Activated B cell treated with CpG ODN at 0.5 μM for 24 hours (primary cell): Measurements from ENCODE around the gene OTUB2. TPM values are rescaled to one million over a fixed set of nuclear protein-coding genes. Genes with fewer than 3 reads are reported as not detected.
"Not testable (repeated sequence)": the region's sequence is repeated elsewhere in the genome, so short reads cannot be mapped to it uniquely, and the experiment has no call there.

ENCODE experiments used
- ATAC-seq: fragments of 200-7000 bp; cut with Tn5 transposase; one replicate; pipeline ENCODE4 v1.10.0; 2021; ENCODE audit warnings: low read depth, mild to moderate bottlenecking, moderate library complexity
- CTCF ChIA-PET: fragments of 350-600 bp; sonication (Branson Sonifier 250); formaldehyde crosslinking; loops from one replicate; lab custom pipeline; 2021; ENCODE audit warnings: antibody characterized with exemption; lab: Charles Lee
- POLR2A ChIA-PET: fragments of 350-600 bp; sonication (Branson Sonifier 250); formaldehyde crosslinking; loops from one replicate; lab custom pipeline; 2021; ENCODE audit warnings: antibody characterized with exemption; lab: Charles Lee
- DNase-seq: peaks from one replicate; pipeline ENCODE4 v3.0.0; 2022
- H3K27ac Mint-ChIP-seq: one replicate; pipeline ENCODE4 v1.8.0; 2020; ENCODE audit warnings: mixed read lengths
- H3K27me3 Mint-ChIP-seq: one replicate; pipeline ENCODE4 v1.8.0; 2021; ENCODE audit warnings: mixed read lengths
- H3K36me3 Mint-ChIP-seq: one replicate; pipeline ENCODE4 v1.8.0; 2021; ENCODE audit warnings: low read depth, mixed read lengths
- H3K4me1 Mint-ChIP-seq: one replicate; pipeline ENCODE4 v1.8.0; 2021; ENCODE audit warnings: mixed read lengths
- H3K4me3 Mint-ChIP-seq: one replicate; pipeline ENCODE4 v1.8.0; 2020; ENCODE audit warnings: mild to moderate bottlenecking, mixed read lengths
- H3K9me3 Mint-ChIP-seq: one replicate; pipeline ENCODE4 v1.8.0; 2020; ENCODE audit warnings: mixed read lengths
- intact Hi-C: fragments of 100-400 bp; cut with micrococcal nuclease; formaldehyde crosslinking; loops from one replicate; pipeline ENCODE4 v1.15.1; 2024
- total RNA-seq: library from RNA; stranded (reverse); gene quantifications from 2 replicates; pipeline ENCODE4 v1.2.3, GENCODE V29; 2022
- TF ChIP-seq, protein P1 (sequence below): fragments of 200-600 bp; IDR thresholded peaks from one replicate; pipeline ENCODE4 v1.8.0; 2022; ENCODE audit warnings: antibody characterized with exemption, mild to moderate bottlenecking

Gene OTUB2
- total RNA-seq, 1 donor from 2014 or later: not detected

DNA sequence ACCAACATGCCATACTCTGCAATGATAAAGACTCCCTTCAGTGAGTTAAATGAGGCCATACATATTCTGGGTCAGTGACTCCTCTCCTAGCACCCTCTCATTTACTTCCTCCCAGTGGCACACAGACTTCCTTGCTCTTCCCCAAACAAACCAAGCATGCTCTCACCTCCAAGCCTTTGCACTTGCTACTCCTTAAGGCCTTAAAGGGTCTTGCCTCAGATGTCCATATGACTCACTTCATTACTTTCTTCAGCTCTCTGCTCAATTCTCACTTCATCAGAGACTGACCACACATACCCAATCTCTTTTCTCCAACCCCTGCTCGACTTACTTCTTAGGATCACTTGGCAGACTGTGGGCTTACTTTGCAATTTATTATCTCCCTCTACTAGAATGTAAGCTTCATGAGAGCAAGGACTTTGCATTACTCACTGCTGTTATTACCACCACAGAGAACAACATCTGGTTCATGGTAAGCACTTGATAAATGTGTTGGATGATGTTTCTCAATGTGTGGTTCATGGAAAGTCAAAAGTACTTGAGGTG lies 32.1 kb downstream of the OTUB2 start:
- CTCF ChIA-PET: interaction anchor here (1.3 to 2.4 kb wide), 3 partner anchors 22 to 80 kb away, joined by 3 to 9 read pairs (median 3); no protein-coding TSS in a partner anchor
- Mint-ChIP-seq H3K9me3 (no peaks in the 10 kb centered on the region), H3K4me1 (peaks cover 21% of the 10 kb centered on the region), H3K27me3 (no peaks in the 10 kb centered on the region), H3K4me3 (no peak overlapping the region), H3K27ac (no peak overlapping the region), H3K36me3 (peaks cover 95% of the 10 kb centered on the region)
- POLR2A ChIA-PET: no interaction called here
- DNase-seq (no peak), ATAC-seq (no peak)
- TF ChIP-seq, protein P1, sequence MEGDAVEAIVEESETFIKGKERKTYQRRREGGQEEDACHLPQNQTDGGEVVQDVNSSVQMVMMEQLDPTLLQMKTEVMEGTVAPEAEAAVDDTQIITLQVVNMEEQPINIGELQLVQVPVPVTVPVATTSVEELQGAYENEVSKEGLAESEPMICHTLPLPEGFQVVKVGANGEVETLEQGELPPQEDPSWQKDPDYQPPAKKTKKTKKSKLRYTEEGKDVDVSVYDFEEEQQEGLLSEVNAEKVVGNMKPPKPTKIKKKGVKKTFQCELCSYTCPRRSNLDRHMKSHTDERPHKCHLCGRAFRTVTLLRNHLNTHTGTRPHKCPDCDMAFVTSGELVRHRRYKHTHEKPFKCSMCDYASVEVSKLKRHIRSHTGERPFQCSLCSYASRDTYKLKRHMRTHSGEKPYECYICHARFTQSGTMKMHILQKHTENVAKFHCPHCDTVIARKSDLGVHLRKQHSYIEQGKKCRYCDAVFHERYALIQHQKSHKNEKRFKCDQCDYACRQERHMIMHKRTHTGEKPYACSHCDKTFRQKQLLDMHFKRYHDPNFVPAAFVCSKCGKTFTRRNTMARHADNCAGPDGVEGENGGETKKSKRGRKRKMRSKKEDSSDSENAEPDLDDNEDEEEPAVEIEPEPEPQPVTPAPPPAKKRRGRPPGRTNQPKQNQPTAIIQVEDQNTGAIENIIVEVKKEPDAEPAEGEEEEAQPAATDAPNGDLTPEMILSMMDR: no peak
- intact Hi-C loops: no loop called here

DNA sequence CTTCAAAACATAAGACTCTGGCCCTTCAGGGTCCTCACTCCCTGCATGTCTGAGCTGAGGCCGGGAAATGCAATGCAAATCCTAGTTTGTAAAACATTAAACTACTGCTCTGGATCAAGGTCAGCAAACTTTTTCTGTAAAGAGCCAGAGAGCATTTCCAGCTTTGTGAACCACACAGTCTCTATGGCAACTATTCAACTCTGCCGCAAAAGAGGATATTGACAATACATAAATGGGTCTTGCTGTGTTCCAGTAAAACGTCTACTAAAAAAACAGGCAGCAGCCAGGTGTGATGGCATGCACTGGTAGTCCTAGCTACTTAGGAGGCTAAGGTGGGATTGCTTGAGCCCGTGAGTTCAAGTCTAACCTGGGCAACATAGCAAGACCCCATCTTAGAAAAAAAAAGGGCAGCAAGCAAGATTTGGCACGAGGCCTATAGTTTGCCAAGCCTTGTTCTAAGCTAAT lies 32.6 kb downstream of the OTUB2 start:
- ChIA-PET CTCF (interaction anchor here (1.3 to 2.4 kb wide), 2 partner anchors 23 to 79 kb away, joined by 3 to 9 read pairs; no protein-coding TSS in a partner anchor), POLR2A (no interaction called here)
- peaks cover 100% of the 10 kb centered on the region for H3K36me3 Mint-ChIP-seq
- no peak for DNase-seq
- no peak overlapping the region for H3K27ac Mint-ChIP-seq
- H3K27me3 Mint-ChIP-seq: no peaks in the 10 kb centered on the region
- no peak for ATAC-seq
- intact Hi-C loops: no loop called here
- no peaks in the 10 kb centered on the region for H3K9me3 Mint-ChIP-seq
- peaks cover 21% of the 10 kb centered on the region for H3K4me1 Mint-ChIP-seq
- H3K4me3 Mint-ChIP-seq: no peak overlapping the region
- TF ChIP-seq, protein P1: no peak

DNA sequence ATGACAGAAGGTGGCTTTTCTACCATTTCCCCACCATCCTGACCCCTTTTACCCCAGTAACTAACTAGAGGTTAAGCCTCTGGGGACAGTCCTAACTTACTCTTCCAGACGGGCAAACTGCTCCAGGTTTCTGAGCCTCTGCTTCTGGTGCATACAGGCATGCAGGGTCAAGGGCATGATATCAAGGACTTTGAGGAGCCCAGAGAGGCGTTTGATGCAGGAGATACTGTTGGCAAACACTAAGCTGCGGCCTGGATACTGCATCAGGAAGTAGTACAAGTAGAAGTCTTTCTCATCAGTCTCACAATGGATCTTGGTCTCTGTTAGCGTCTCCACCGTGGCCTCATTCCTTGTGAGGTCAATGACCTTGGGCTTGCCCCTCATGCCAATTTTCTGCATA lies 33.9 kb downstream of the OTUB2 start:
- DNase-seq: no peak
- ChIA-PET POLR2A (no interaction called here), CTCF (no interaction called here)
- no peaks in the 10 kb centered on the region for H3K9me3 Mint-ChIP-seq
- H3K27ac Mint-ChIP-seq: no peak overlapping the region
- H3K36me3 Mint-ChIP-seq: peaks cover 96% of the 10 kb centered on the region
- no peak for ATAC-seq
- intact Hi-C loops: no loop called here
- TF ChIP-seq, protein P1: no peak
- H3K27me3 Mint-ChIP-seq: no peaks in the 10 kb centered on the region
- H3K4me1 Mint-ChIP-seq: peaks cover 27% of the 10 kb centered on the region
- H3K4me3 Mint-ChIP-seq: no peak overlapping the region

DNA sequence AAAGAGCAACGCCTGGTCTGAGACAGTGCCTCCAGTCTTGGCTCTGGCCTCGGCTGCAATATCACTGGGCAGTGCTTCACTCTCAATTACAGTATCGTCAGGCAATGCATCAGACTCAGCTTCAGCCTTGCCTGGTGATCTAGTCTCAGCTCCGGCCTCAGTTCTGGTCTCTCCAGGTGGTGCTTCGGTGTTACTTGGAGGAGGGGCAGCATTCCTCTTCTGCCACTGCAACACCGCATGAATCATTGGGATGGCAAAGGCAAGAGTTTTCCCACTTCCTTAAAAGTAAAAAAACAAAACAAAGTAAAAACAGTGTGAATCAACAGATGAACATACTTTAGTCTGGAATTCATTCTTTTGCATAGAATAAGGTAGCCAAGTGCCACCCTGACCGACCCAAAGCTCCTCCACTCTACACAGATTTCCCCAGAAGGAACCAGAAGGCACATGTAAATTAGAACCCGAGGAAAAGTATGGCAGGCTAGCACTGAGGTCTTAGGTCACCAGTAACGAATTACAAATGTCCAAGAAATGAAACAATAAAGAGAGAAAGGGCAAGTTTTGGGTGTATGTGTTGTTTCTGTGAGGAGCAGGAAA lies 36.3 kb downstream of the OTUB2 start:
- DNase-seq: no peak
- H3K27me3 Mint-ChIP-seq: no peaks in the 10 kb centered on the region
- TF ChIP-seq, protein P1: no peak
- no peak overlapping the region for H3K27ac Mint-ChIP-seq
- no peak for ATAC-seq
- H3K36me3 Mint-ChIP-seq: peaks cover 93% of the 10 kb centered on the region
- intact Hi-C loops: no loop called here
- H3K9me3 Mint-ChIP-seq: peaks cover 2% of the 10 kb centered on the region
- H3K4me3 Mint-ChIP-seq: no peak overlapping the region
- CTCF ChIA-PET: no interaction called here
- peaks cover 38% of the 10 kb centered on the region for H3K4me1 Mint-ChIP-seq
- POLR2A ChIA-PET: no interaction called here

DNA sequence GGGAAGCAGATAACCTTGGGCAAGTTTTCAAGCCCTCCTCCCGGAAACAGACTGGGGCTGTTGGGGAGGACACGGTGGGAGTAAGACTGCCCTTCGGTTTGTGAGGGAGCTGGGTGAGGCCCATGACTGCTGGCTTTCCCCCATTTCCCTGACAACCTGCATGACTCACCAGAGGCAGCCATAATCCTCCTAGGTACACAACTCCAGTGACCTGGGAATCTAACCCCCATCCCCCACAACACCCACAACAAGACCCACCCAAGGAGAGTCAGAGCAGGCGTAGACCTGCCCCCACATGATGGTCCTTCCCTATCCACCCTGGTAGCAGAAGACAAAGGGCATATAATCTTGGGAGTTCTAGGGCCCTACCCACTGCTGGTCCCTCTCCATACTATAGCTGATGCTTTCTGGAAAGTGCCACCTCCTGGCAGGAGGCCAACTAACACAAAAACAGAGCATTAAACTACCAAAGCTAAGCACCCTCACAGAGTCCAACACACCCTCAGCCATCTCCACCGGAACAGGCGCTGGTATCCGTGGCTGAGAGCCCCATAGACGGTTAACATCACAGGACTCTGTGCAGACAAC lies 40.0 kb downstream of the OTUB2 start:
- Mint-ChIP-seq H3K27me3 (no peaks in the 10 kb centered on the region), H3K9me3 (peaks cover 16% of the 10 kb centered on the region), H3K4me3 (no peak overlapping the region), H3K4me1 (peaks cover 59% of the 10 kb centered on the region), H3K36me3 (peaks cover 91% of the 10 kb centered on the region), H3K27ac (no peak overlapping the region)
- intact Hi-C loops: no loop called here
- TF ChIP-seq, protein P1: no peak
- CTCF ChIA-PET: interaction anchor here (1.2 to 2.3 kb wide), 2 partner anchors 30 to 70 kb away, joined by 3 to 5 read pairs; no protein-coding TSS in a partner anchor
- no peak for DNase-seq
- POLR2A ChIA-PET: no interaction called here
- no peak for ATAC-seq

DNA sequence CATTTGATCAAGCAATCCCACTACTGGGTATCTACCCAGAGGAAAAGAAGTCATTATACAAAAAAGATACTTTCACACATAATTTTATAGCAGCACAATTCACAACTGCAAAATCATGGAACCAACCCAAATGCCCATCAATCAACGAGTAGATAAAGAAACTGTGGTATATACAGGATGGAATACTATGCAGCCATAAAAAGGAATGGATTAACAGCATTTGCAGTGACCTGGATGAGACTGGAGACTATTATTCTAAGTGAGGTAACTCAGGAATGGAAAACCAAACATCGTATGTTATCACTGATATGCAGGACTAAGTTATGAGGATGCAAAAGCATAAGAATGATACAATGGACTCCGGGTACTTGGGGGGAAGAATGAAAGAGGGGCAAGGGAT lies 45.9 kb downstream of the OTUB2 start:
- Mint-ChIP-seq H3K4me1 (peaks cover 51% of the 10 kb centered on the region), H3K36me3 (peaks cover 74% of the 10 kb centered on the region), H3K9me3 (peaks cover 34% of the 10 kb centered on the region)
- ATAC-seq, H3K4me3 Mint-ChIP-seq, H3K27me3 Mint-ChIP-seq, DNase-seq, H3K27ac Mint-ChIP-seq, POLR2A ChIA-PET, intact Hi-C loops: not testable (repeated sequence)
- CTCF ChIA-PET: interaction anchor here (0.6 kb wide), 1 partner anchor 1654 kb away, joined by 5 read pairs; no protein-coding TSS in a partner anchor
